Activated T-cell treated with anti-CD3 and anti-CD28 coated beads, Interleukin-2, amount 50 U/mL, for 24 hours (primary cell): ENCODE measurements around the gene CCDC24.

Experiments
- DNase-seq: peaks from one replicate; pipeline ENCODE4 v3.0.0-alpha.2; 2020
- H3K27ac Mint-ChIP-seq: 2 replicates; pipeline ENCODE4 v1.8.0; 2020; ENCODE audit warnings: mild to moderate bottlenecking, mixed read lengths
- H3K27me3 Mint-ChIP-seq: 2 replicates; pipeline ENCODE4 v1.8.0; 2020; ENCODE audit warnings: mixed read lengths
- H3K36me3 Mint-ChIP-seq: 2 replicates; pipeline ENCODE4 v1.8.0; 2020; ENCODE audit warnings: low read depth, mixed read lengths
- H3K4me1 Mint-ChIP-seq: 2 replicates; pipeline ENCODE4 v1.8.0; 2020; ENCODE audit warnings: low read depth, mixed read lengths
- H3K4me3 Mint-ChIP-seq: 2 replicates; pipeline ENCODE4 v1.8.0; 2020; ENCODE audit warnings: mild to moderate bottlenecking, moderate library complexity, mixed read lengths
- H3K9me3 Mint-ChIP-seq: 2 replicates; pipeline ENCODE4 v1.8.0; 2020; ENCODE audit warnings: mixed read lengths

Gene CCDC24

GRCh38 chr1:44037154-44037553 is 45.8 kb downstream of the CCDC24 start:
- H3K36me3 Mint-ChIP-seq: no peaks in the 10 kb centered on the region
- no peaks in the 10 kb centered on the region for H3K9me3 Mint-ChIP-seq
- H3K27ac Mint-ChIP-seq: no peak overlapping the region
- H3K27me3 Mint-ChIP-seq: peaks cover 6% of the 10 kb centered on the region
- no peak for DNase-seq
- H3K4me1 Mint-ChIP-seq: peaks cover 7% of the 10 kb centered on the region
- no peak overlapping the region for H3K4me3 Mint-ChIP-seq

GRCh38 chr1:44038876-44039657 is 47.7 kb downstream of the CCDC24 start:
- Mint-ChIP-seq H3K36me3 (no peaks in the 10 kb centered on the region), H3K4me1 (peaks cover 4% of the 10 kb centered on the region), H3K27me3 (peaks cover 11% of the 10 kb centered on the region), H3K27ac (no peak overlapping the region), H3K9me3 (no peaks in the 10 kb centered on the region), H3K4me3 (no peak overlapping the region)
- DNase-seq: no peak

GRCh38 chr1:44040418-44040817 is 49.0 kb downstream of the CCDC24 start:
- H3K27me3 Mint-ChIP-seq: peaks cover 14% of the 10 kb centered on the region
- no peak for DNase-seq
- H3K4me3 Mint-ChIP-seq: no peak overlapping the region
- H3K9me3 Mint-ChIP-seq: no peaks in the 10 kb centered on the region
- H3K36me3 Mint-ChIP-seq: no peaks in the 10 kb centered on the region
- no peak overlapping the region for H3K27ac Mint-ChIP-seq
- peaks cover 4% of the 10 kb centered on the region for H3K4me1 Mint-ChIP-seq

GRCh38 chr1:44040846-44041245 is 49.4 kb downstream of the CCDC24 start:
- no peaks in the 10 kb centered on the region for H3K36me3 Mint-ChIP-seq
- no peak for DNase-seq
- no peak overlapping the region for H3K4me3 Mint-ChIP-seq
- peaks cover 14% of the 10 kb centered on the region for H3K27me3 Mint-ChIP-seq
- H3K4me1 Mint-ChIP-seq: peaks cover 4% of the 10 kb centered on the region
- H3K9me3 Mint-ChIP-seq: no peaks in the 10 kb centered on the region
- no peak overlapping the region for H3K27ac Mint-ChIP-seq

GRCh38 chr1:44043176-44044070 is 52.0 kb downstream of the CCDC24 start:
- H3K27ac Mint-ChIP-seq: no peak overlapping the region

GRCh38 chr1:44044071-44044801 is 52.8 kb downstream of the CCDC24 start:
- H3K27ac Mint-ChIP-seq: no peak overlapping the region
- peaks cover 21% of the 10 kb centered on the region for H3K4me1 Mint-ChIP-seq
- H3K27me3 Mint-ChIP-seq: peaks cover 19% of the 10 kb centered on the region
- DNase-seq: no peak
- H3K9me3 Mint-ChIP-seq: no peaks in the 10 kb centered on the region
- H3K36me3 Mint-ChIP-seq: no peaks in the 10 kb centered on the region
- H3K4me3 Mint-ChIP-seq: no peak overlapping the region

More at GRCh38 chr1:44043176-44044070, 52.0 kb downstream of the CCDC24 start:
- Mint-ChIP-seq H3K36me3 (no peaks in the 10 kb centered on the region), H3K27me3 (peaks cover 16% of the 10 kb centered on the region), H3K9me3 (no peaks in the 10 kb centered on the region), H3K4me1 (peaks cover 14% of the 10 kb centered on the region), H3K4me3 (no peak overlapping the region)
- no peak for DNase-seq

GRCh38 chr1:44045064-44045463 is 53.7 kb downstream of the CCDC24 start:
- no peak overlapping the region for H3K4me3 Mint-ChIP-seq
- DNase-seq: no peak
- H3K27ac Mint-ChIP-seq: no peak overlapping the region
- no peaks in the 10 kb centered on the region for H3K36me3 Mint-ChIP-seq
- no peaks in the 10 kb centered on the region for H3K9me3 Mint-ChIP-seq
- H3K27me3 Mint-ChIP-seq: peaks cover 16% of the 10 kb centered on the region
- peaks cover 21% of the 10 kb centered on the region for H3K4me1 Mint-ChIP-seq
